Erythroblast (primary cell): ENCODE measurements around the gene MZB1.

Experiments
- GATA1 ChIP-seq: IDR thresholded peaks from 2 replicates; pipeline ENCODE4 v1.6.1; 2011; ENCODE audit warnings: low read depth, mild to moderate bottlenecking, control low read depth, low read length, moderate library complexity
- POLR2A ChIP-seq: IDR thresholded peaks from 2 replicates; pipeline ENCODE4 v1.6.1; 2011; ENCODE audit warnings: mild to moderate bottlenecking, low read length

DNA sequence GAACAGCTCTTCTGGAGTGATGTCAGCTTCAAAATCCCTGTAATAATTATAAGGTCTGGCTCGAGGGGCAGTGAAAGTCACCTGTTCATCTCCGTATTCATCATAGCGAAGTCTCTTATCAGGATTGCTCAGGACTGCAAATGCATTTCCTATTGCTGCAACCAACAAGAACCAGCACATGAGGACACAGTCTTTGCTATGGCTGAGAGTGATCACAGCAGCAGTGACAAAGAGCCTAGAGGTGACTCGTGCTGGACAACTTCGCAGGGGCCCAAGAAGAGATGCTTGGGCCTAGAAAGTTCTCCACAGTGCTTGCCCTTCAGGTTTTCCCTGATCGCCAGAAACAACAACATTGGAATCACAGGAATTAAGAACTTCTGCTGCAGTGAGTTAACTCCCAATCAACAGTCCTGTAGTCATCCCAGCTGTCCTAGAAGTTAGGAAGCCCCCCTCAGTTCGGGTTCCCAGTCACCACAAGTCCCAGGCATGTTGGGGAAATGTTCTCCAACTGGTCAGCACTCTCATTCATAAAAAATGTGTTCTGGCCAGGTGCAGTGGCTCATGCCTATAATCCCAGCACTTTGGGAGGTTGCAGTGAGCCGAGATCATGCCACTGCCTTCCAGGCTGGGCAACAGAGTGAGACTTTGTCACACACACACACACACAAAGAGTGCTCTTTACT lies 36.6 kb upstream of the MZB1 start:
- TF ChIP-seq POLR2A (no peak), GATA1 (no peak)
